ENCODE measurements around the gene ATP13A3.

The ATP13A3 gene

DNA sequence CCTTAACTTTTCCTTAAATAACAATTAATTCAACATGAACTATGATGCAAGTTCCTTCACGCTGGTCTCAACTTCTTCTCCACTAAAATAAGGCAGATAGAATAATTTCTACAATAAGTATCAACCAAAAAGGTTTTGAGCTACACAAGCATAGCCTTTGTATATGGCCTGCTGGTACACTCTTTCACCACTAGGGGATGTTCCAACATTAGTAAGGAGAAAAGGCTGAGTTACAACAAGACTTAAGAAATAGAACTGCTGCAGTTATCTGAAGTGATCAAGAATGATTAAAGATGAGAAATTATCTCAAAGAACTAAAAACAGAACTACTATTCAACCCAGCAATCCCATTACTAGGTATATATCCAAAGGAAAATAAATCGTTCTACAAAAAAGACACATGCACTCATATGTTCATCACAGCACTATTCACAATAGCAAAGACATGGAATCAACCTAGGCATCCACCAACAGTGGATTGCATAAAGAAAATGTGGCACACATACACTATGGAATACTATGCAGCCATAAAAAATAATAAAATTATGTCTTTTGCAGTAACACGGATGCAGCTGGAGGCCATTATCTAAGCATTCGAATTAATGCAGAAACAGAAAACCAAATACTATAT lies 14.4 kb downstream of the ATP13A3 start:
- TF ChIP-seq FOXM1 (IDR thresholded peaks at IDR 0.05; ENCODE audit: borderline replicate concordance) (no peak), HDGF (IDR thresholded peaks at IDR 0.05; ENCODE audit: borderline replicate concordance) (no peak), TARDBP (IDR thresholded peaks at IDR 0.05) (no peak), FOXK2 (IDR thresholded peaks at IDR 0.05) (no peak), ZNF384 (IDR thresholded peaks at IDR 0.05) (no peak), ARNT (IDR thresholded peaks at IDR 0.05) (no peak), LEF1 (IDR thresholded peaks at IDR 0.05; ENCODE audit: borderline replicate concordance) (no peak), BHLHE40 (IDR thresholded peaks at IDR 0.05; ENCODE audit: borderline replicate concordance) (no peak), SP1 (IDR thresholded peaks at IDR 0.05) (no peak), CTBP1 (IDR thresholded peaks at IDR 0.05; ENCODE audit: borderline replicate concordance) (no peak), L3MBTL2 (conservative IDR thresholded peaks at IDR 0.05) (no peak), SUZ12 (IDR thresholded peaks at IDR 0.05) (no peak), NFRKB (IDR thresholded peaks at IDR 0.05) (no peak), FOXA1 (IDR thresholded peaks at IDR 0.05) (no peak), ELF4 (IDR thresholded peaks at IDR 0.05) (no peak)
- TF ChIP-seq, protein P1, sequence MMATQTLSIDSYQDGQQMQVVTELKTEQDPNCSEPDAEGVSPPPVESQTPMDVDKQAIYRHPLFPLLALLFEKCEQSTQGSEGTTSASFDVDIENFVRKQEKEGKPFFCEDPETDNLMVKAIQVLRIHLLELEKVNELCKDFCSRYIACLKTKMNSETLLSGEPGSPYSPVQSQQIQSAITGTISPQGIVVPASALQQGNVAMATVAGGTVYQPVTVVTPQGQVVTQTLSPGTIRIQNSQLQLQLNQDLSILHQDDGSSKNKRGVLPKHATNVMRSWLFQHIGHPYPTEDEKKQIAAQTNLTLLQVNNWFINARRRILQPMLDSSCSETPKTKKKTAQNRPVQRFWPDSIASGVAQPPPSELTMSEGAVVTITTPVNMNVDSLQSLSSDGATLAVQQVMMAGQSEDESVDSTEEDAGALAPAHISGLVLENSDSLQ (IDR thresholded peaks at IDR 0.05), result no peak
- POLR2A ChIA-PET, result interaction anchor here (0.8 kb wide), 1 partner anchor 100 kb away, joined by 5 read pairs; no protein-coding TSS in a partner anchor
- CTCF ChIA-PET, result interaction anchor here (0.8 to 1.7 kb wide), 6 partner anchors 9 to 122 kb away, joined by 3 to 13 read pairs (median 5); no protein-coding TSS in a partner anchor
- DNase-seq (ENCODE audit: extremely low spot score), result peak; percentile 20

DNA sequence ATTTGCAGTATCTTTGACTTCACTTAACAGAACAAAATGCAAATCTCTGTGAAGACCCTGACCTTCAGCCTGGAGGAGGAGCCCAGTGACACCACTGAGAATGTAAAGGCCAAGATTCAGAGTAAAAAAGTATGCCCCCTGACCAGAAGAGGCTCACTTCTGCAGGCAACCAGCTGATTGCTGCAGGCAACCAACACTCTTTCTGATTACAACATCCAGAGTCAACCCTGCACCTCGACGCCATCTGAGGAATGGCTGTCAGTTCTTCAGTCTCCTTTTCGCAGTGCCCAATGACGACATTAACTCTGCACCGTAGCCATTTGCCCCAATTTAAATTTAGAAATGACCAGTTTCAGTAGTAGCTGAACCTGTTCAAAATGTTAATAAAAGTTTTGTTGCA lies 14.9 kb downstream of the ATP13A3 start:
- no peak for DNase-seq (ENCODE audit: extremely low spot score)
- TF ChIP-seq CTBP1 (IDR thresholded peaks at IDR 0.05; ENCODE audit: borderline replicate concordance) (no peak), L3MBTL2 (conservative IDR thresholded peaks at IDR 0.05) (no peak), HDGF (IDR thresholded peaks at IDR 0.05; ENCODE audit: borderline replicate concordance) (no peak), SP1 (IDR thresholded peaks at IDR 0.05) (no peak), ELF4 (IDR thresholded peaks at IDR 0.05) (no peak), ARNT (IDR thresholded peaks at IDR 0.05) (no peak), SUZ12 (IDR thresholded peaks at IDR 0.05) (no peak)
- POLR2A ChIA-PET, result interaction anchor here (0.8 kb wide), 1 partner anchor 100 kb away, joined by 5 read pairs; no protein-coding TSS in a partner anchor
- CTCF ChIA-PET, result interaction anchor here (0.8 to 1.7 kb wide), 5 partner anchors 9 to 103 kb away, joined by 3 to 13 read pairs (median 6); no protein-coding TSS in a partner anchor

DNA sequence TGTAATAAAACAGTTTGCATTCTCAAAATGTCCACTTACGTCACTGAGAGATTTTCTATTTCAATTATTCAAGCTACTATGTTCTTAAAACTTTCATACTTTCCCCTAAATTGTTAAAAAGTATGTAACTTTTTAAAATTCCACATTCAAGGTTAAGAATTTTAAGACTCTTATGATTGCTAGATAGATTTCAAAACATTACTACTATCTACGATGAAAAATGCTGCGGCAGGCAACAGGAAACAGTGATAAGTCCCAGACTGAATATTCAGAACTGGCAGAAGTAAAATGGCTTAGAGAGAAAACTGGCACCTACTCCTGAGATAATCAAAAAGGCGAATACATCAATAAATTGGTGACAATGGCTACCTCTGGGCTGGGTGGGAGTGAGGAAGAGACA lies 16.2 kb downstream of the ATP13A3 start:
- ChIA-PET POLR2A (no interaction called here), CTCF (no interaction called here)
- no peak for DNase-seq (ENCODE audit: extremely low spot score)
- TF ChIP-seq SP1 (IDR thresholded peaks at IDR 0.05) (no peak), FOXM1 (IDR thresholded peaks at IDR 0.05; ENCODE audit: borderline replicate concordance) (no peak)

DNA sequence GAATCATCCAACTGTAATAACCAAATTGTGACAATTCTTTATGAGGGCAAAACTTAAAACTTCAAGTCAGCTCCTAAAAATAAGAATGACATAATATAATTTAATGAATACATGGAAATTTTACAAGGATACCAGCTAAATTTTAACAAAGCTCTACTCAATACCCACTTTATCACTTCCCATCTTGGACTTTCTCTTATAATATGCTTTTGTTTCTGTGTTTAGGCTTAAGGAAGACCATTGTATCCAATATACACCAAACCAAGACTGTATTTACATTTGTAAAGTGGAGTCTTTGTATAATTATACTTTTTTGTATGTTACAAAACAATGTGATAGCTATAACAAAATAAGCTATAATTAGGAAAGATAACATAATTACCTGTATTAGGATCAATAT lies 16.8 kb downstream of the ATP13A3 start:
- ChIA-PET CTCF (interaction anchor here (0.6 kb wide), 1 partner anchor 125 kb away, joined by 4 read pairs; no protein-coding TSS in a partner anchor), POLR2A (no interaction called here)
- no peak for TF ChIP-seq NFRKB (IDR thresholded peaks at IDR 0.05)
- no peak for TF ChIP-seq FOXA1 (IDR thresholded peaks at IDR 0.05)
- TF ChIP-seq L3MBTL2 (conservative IDR thresholded peaks at IDR 0.05), result no peak
- no peak for TF ChIP-seq ZNF384 (IDR thresholded peaks at IDR 0.05)
- no peak for TF ChIP-seq CTBP1 (IDR thresholded peaks at IDR 0.05; ENCODE audit: borderline replicate concordance)
- TF ChIP-seq FOXM1 (IDR thresholded peaks at IDR 0.05; ENCODE audit: borderline replicate concordance), result no peak
- no peak for TF ChIP-seq LEF1 (IDR thresholded peaks at IDR 0.05; ENCODE audit: borderline replicate concordance)
- TF ChIP-seq SP1 (IDR thresholded peaks at IDR 0.05), result no peak
- no peak for TF ChIP-seq ELF4 (IDR thresholded peaks at IDR 0.05)
- TF ChIP-seq TARDBP (IDR thresholded peaks at IDR 0.05), result no peak
- TF ChIP-seq, protein P1 (IDR thresholded peaks at IDR 0.05), result no peak
- TF ChIP-seq ARNT (IDR thresholded peaks at IDR 0.05), result no peak
- TF ChIP-seq BHLHE40 (IDR thresholded peaks at IDR 0.05; ENCODE audit: borderline replicate concordance), result no peak
- DNase-seq (ENCODE audit: extremely low spot score), result no peak

DNA sequence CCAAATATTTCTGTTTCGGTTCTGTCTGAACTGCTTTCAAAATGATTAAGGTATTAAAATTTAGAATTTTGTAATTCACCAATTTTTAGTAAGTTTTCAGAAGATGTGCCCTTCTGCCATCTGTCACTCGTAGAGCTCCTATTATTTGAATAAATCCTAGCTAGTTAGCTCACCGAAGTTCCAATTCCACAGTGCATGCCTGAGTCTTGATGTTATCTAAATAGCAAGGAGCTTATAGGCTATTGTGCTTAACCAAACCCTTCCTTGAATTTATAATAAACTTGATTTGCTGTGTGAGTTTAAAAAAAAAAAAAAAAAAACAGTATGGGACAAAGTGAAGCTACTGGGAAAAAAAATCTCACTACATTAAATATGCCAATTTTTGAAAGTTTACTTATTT lies 18.7 kb downstream of the ATP13A3 start:
- no peak for DNase-seq (ENCODE audit: extremely low spot score)
- TF ChIP-seq LEF1 (IDR thresholded peaks at IDR 0.05; ENCODE audit: borderline replicate concordance), result no peak
- no peak for TF ChIP-seq HDGF (IDR thresholded peaks at IDR 0.05; ENCODE audit: borderline replicate concordance)
- no peak for TF ChIP-seq FOXM1 (IDR thresholded peaks at IDR 0.05; ENCODE audit: borderline replicate concordance)
- TF ChIP-seq FOXK2 (IDR thresholded peaks at IDR 0.05), result no peak
- TF ChIP-seq FOXA1 (IDR thresholded peaks at IDR 0.05), result no peak
- TF ChIP-seq L3MBTL2 (conservative IDR thresholded peaks at IDR 0.05), result no peak
- TF ChIP-seq, protein P1 (IDR thresholded peaks at IDR 0.05), result no peak
- no peak for TF ChIP-seq SUZ12 (IDR thresholded peaks at IDR 0.05)
- ChIA-PET CTCF (interaction anchor here (0.5 to 0.6 kb wide), 2 partner anchors 32 to 204 kb away, joined by 3 to 4 read pairs; no protein-coding TSS in a partner anchor), POLR2A (no interaction called here)

DNA sequence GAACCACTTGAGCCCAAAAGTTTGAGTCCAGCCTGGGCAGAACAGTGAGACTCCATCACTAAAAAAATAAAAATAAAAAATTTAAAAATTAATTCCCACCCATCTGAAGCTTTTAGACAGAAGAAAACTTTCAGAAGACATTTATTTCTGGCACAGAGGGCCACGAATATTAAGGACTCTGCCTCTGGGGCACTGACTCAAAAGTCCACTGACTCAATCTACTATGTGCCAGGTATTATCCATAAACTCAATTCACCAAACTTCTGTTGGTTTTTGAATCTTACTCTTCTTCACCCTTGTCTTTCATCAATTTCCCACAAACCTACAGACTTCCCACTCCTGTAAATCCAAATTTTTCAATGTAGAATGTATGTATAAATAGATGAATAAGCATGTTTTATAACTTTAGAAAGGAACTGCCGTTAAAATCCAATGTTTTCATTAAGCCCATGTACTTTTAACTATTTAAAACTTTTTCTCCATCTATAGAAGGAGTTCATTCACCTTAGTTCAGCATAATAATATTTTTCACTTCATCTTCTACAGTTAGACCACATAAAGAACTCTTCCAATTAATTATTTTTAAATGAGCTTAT lies 19.9 kb downstream of the ATP13A3 start:
- no peak for DNase-seq (ENCODE audit: extremely low spot score)
- ChIA-PET CTCF (no interaction called here), POLR2A (no interaction called here)
- TF ChIP-seq ELF4 (IDR thresholded peaks at IDR 0.05) (no peak), ZNF384 (IDR thresholded peaks at IDR 0.05) (no peak), FOXM1 (IDR thresholded peaks at IDR 0.05; ENCODE audit: borderline replicate concordance) (no peak), TARDBP (IDR thresholded peaks at IDR 0.05) (no peak), SP1 (IDR thresholded peaks at IDR 0.05) (no peak), FOXK2 (IDR thresholded peaks at IDR 0.05) (no peak), NFRKB (IDR thresholded peaks at IDR 0.05) (no peak), CTBP1 (IDR thresholded peaks at IDR 0.05; ENCODE audit: borderline replicate concordance) (no peak), HDGF (IDR thresholded peaks at IDR 0.05; ENCODE audit: borderline replicate concordance) (no peak), LEF1 (IDR thresholded peaks at IDR 0.05; ENCODE audit: borderline replicate concordance) (no peak), BHLHE40 (IDR thresholded peaks at IDR 0.05; ENCODE audit: borderline replicate concordance) (no peak), SUZ12 (IDR thresholded peaks at IDR 0.05) (no peak), L3MBTL2 (conservative IDR thresholded peaks at IDR 0.05) (no peak), ARNT (IDR thresholded peaks at IDR 0.05) (no peak), FOXA1 (IDR thresholded peaks at IDR 0.05) (no peak)
- TF ChIP-seq, protein P1 (IDR thresholded peaks at IDR 0.05), result no peak

All from HEK293T (cell line).